Stimulated activated CD8-positive, alpha-beta memory T cell treated with anti-CD3 and anti-CD28 coated beads, Interleukin-15, amount 100 ng/mL, for 48 hours (primary cell): Measurements from ENCODE around the gene NMT2.
"Not testable (repeated sequence)": the region's sequence is repeated elsewhere in the genome, so short reads cannot be mapped to it uniquely, and the experiment has no call there.

Experiments
- DNase-seq, 2 donors: peaks; one replicate each; pipeline ENCODE4 v3.0.0-alpha.2; 2020; ENCODE audit warnings: low read depth in 2 of 2

NMT2 gene

DNA sequence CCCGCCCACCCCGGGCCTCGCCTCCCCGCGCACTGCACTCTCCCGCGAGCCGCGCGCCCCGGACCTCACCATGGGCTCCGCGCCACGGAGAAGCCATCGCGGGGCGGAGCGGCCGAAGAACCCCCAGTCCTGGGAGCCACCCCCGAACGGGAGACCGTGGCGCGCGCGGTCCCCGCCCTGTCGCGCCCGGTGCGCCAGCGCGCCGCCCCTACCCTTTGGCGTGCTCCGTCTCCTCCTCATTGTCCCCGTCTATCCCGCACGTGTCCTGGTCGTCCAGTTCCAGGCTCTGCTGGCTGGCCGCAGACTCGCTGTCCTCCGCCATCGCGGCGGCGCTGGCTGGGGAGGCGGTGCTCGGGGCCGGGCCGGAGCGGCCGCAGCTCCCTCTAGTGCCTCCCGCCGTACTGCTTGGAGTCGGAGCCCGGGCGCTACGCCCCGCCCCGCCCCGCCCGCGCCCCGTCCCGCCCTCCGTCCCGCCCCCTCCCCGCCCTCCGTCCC, at the start of gene NMT2:
NMT2 (minus strand) TSS at position 403 of the 495 bp plus-strand sequence; CDS start at position 322, 81 bp downstream.
- DNase-seq = no peak

DNA sequence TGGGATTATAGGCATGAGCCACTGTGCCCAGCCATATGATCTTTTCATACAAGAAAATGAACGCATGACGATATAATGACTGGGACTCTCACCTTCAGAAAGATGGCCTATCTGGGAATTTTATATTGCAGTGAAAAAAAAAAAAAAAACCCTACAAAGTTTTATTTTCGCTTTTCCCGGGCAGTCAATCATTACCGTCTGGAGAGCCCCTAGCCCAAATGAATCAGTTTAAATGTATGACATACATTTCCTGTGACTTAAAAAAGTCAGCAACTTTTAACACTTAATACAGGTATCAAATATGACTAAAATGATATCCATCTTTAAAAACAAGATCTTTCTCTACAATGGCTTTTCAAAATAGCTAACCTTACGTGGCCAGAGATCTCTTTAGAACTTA, 48.2 kb upstream of the NMT2 start:
- DNase-seq = no peak

DNA sequence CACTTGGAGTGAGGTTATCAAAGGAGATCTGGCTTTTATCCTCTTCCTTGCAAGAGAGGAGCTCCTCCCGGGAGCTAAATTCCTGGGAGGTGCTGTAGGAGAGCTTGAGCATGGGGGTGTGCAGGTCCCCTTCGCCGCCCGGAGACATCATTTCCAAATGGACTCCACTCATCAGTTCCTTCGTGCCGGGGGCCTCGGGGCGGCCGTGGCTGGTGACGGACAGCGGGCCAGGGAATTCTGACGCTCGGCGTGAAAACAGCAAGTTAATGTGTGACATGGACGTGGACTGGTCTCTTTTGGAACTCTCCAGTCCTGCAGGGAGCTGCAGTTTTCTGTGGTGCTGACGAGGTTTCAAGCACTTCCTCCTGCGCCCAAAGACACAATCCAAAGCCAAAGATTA, 45.7 kb upstream of the NMT2 start:
- DNase-seq = no peak

DNA sequence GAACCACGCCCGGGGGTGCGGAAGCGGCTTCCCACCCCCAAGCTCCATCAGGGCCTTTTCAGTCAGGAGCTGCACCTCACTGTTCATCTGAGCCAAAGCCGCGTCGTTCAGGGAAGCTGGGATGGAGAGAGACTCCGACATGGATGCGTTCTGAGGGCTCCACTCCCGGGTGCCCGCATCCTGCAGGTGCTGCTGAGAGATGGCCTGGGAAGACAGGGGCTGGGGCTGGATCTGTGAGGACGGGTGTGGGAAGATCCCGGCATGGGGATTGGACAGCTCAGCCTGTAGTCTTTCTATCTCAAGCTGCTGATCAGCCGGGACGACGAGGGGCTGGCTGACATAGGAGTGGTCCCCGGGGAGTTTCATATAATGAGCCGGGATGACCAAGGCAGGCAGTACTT, 45.0 kb upstream of the NMT2 start:
- no peak for DNase-seq

DNA sequence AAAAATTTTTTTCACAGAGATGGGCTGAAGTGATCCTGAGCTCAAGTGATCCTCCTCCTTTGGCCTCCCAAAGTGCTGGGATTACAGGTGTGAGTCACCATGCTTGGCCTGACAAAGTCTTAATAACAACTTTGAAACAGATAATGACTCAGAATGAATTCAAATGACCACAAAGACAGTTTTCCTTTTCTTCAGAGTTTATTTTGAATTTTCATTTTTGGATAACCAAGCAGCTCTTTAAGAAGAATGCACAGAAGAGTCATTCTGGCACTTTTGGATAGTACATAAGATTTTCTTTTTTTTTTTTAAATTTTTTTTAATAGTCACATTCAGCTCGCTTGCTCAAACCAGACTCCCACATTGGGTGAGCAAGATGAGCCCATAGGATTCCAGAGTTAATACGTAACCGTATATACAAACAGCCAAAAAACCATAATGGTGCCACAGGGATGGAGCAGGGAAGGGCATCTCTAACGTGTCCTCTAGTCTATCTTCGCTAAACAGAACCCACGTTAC, 43.0 kb upstream of the NMT2 start:
- DNase-seq = no peak

DNA sequence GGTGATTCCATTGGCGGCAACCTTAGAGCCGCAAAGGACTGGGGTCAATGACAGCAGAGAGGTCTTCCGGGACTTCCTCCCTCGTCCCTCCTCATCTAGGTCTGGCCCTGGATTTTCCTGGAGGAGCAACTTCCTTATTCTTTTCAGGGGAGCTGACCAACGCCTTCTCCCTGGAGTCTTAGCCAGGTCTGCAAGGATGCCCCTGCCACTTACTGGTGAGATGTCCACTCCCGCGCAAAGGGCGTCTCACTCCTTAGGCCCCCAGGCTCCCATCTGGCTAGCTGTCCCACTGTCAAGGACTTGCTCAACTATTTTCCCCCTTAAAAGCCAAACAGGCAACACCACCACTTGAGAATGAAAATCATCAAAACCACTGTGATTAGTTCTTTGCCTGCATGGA, 42.0 kb upstream of the NMT2 start:
- no peak for DNase-seq

DNA sequence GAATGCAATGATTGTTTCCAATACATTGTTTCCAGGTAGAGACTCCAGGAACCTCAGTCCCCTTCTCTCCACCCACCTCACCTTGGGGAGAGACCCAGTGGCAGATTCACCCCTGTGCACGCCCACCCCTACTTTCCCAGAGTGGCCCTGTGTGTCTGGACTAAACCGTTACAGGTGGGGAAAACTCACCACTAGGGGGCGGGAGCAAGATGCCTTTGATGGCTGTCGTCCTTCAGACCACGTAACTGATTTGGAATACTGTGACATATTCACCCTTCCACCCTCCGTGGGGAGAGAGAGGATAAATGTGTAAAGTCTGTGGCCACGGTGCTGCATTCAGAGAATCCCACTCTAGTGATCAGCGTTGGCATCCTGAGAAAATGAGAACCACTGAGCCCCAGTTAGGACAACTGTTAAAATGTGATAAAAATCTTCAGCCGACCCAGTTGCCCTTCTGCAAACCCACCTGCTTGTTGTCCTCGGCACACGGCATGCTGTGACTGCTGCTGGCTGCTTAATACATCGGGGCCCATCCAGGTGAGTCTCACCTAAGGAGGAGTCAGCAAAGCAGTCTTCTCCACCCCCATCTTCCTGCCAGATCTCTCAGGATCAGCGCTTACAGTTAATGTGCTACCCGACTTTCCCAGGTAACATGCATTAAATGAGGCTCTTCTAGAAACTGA, 41.5 kb upstream of the NMT2 start:
- peak; percentile 55 to 62 for DNase-seq

DNA sequence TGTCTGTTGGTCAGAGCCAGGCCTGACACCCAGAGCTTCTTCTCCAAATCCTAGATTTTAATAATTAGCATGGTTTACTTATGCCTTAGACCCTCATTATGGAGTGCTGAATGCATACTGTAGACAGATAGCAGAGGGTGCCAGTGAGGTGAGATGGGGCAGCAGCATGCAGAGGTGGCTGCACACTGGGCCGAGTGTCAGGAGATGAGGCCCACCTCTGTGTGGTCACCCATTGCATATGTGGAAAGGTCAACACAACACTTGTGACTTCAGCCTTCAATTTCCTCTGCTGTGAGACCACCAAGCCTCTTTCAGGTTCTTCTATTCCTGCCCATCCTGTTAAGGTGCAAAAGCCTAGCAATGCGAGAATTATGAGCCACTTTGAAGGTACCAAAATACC, 39.7 kb upstream of the NMT2 start:
- DNase-seq = no peak

DNA sequence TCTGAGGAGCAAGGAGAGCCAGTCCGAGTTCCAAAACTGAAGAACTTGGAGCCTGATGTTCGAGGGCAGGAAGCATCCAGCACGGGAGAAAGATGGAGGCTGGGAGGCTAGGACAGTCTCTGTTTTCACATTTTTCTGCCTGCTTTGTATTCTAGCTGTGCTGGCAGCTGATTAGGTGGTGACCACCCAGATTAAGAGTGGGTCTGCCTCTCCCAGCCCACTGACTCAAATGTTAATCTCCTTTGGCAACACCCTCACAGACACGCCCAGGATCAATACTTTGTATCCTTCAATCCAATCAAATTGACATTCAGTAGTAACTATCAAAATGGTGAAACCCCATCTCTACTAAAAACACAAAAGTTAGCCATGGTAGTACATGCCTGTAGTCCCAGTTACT, 38.9 kb upstream of the NMT2 start:
- not testable (repeated sequence) for DNase-seq

DNA sequence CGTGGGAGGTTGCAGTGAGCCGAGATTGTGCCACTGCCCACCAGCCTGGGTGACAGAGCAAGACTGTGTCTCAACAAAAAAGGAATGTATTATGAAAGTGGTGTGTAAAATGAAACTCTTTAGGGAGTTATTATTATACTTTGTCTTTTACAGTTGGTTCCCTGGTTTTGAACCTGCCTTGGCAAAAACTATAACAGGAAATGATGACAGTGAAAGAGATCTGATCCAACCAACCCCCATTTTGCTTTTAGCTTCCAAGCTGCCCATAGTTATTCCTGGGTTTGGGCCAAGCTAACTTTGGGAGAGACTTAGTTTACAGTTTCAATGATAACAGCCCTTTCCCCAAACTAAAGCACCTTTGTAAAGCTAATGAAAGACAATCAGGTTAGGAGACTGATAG, 34.1 kb upstream of the NMT2 start:
- DNase-seq = no peak

DNA sequence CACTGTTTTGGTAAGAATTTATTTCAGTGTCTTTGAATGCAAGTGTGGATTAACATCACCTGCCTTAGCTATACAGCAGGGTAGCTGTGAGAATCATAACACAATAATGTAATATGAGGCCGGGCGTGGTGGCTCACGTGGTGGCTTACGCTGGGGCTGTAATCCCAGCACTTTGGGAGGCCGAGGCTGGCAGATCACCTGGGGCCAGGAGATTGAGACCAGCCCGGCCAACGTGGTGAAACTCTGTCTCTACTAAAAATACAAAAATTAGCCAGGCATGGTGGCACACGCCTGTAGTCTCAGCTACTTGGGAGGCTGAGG, 33.8 kb upstream of the NMT2 start:
- not testable (repeated sequence) for DNase-seq

DNA sequence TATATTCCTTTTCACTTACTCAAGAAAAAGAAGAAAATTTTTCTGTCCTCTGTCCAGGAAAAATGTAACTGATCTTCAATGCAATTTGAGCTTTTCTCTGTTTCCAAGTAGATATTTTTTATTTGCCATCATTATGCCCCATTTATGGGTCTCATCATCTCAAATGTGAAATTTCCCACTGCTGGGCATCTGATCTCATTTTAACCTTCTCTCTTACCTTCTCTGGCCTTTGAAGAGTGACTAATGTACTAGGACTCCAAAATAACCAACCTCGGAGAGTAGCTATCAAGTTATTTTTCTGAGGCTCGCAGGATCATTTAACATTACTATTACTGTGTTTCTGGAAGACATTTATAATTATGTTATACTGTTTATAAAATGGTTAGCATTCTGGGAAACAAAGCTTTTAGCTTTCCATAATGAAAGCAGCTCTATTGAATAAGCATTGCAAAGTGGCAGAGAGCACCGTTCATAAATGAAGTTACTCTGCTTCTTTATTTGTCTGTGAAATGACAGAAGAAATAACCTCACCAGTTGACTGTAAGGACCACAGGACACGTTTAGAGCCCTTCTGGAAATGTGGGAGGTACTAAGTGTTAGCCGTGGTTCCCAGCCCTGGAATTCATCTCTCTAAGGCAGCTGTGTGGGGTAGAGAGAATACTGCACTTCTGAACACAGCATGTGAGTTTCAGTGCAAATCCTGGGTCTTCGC, 33.3 kb upstream of the NMT2 start:
- DNase-seq = no peak

DNA sequence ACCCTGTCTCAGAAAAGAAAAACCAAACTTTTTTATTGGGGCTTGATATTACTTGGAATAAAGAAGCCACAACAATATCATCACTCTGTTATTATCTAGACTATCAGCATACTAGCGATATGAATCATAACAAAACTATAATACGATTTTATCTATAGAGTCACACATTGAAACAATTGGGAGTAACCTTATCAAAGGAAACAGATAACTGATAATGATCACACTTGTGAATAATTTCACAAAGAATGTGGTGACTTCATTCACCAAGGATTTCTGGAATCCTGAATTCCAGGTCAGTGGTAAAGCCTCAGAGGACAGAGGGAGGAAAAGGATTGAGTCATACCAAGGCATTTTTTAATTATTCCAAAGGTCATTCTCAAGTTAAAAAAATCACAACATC, 32.1 kb upstream of the NMT2 start:
- DNase-seq = no peak

DNA sequence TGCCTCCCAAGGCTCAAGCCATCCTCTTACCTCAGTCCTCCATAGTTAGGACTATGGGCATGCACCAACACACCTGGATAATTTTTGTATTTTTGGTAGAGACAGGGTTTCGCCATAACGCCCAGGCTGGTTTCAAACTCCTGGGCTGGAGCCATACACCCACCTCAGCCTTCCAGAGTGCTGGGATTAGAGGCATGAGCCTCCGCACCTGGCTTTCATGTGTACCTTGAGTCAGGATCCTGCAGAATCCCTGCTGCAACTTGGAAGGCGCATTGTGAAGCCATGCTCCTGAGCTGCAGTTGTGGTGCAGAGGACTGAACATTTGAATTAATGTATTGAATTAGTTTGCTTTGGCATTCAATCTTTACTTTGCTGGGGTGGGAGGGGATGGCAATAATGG, 29.4 kb upstream of the NMT2 start:
- DNase-seq = no peak

DNA sequence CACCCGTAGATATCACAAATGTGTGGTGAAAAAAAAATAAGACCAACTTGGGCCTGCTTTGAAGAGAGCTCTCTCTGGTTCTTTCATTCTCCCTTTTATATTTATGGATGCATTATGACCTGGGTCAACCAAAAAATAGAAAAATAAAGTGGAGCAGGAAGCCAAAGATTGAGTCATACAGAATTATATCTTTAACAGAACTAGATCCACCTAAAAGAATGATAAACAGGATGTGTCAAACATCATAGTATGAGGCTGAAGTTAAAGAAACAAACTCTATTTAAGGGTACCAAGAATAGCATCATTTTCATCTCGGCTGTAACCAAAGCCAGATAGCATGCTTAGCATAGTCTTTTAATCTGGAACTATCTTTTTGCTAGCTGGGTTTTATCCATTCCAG, 28.8 kb upstream of the NMT2 start:
- no peak for DNase-seq

DNA sequence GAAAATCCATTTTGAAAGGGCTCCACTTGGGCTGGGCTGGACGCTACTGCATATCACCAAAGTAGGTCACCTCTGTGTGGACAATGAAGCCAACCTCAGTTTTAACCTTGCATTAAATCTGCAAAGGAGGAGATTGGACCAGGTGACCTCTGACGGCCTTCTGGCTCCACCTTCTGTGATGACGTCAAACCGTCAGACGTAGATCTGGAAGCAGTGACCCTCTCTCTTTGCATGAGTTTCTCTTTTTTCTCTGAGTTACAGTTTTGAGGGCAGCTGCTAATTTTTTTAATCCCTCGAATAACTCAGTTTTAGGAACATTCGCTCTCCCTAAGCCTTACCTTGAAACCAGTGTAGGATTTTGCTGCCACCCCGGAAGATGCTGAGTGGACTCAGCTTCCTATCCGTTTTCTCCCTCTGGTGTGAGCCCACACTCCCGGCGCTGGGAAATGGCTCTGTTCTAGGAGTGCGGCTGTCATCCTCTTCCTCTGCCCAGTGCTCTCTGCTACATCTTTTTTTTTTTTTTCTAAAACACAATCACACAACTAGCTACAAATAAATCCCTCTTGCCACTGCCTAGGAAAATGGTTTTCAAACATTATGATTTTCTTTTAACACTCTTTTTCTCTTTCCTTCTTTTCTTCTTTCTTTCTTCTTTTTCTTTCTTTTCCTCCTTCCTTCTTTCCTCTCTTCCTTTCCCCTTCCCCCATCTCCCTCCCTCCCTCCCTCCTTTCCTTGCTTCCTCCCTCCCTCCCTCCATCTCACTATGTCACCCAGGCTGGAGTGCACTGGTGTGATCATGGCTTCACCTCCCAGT, 27.7 kb upstream of the NMT2 start:
- DNase-seq = no peak

DNA sequence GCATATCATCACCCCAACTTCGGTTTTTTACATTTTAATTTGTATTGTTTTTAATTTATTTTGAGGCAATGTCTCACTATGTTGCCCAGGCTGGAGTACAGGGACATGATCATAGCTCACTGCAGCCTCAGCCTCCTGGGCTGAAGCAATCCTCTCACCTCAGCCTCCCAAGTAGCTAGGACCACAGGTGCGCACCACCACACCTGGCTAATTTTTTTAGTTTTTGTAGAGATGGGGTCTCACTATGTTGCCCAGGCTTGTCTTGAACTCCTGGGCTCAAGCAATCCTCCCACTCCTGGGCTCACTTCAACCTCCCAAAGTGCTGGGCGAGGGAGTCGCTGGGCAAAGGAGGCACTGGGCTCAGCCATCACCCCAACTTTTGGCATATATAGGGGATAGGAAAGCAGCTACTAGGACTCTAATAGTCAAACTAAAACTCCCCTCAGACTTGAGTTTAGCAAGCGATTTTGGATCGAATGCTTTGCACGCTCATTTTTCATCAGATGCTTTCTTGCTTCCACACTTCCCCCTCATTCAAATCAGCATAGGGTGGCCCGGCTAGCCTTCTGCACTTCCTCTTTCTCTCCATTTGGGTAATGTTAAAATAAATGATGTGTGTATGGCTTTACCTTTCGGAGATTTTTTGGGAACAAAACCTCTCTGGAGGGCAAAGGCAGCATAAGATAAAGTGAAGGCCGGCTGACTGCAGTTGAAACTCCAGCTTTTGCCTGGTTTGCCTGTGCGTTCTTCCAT, 20.8 kb upstream of the NMT2 start:
- no peak for DNase-seq

DNA sequence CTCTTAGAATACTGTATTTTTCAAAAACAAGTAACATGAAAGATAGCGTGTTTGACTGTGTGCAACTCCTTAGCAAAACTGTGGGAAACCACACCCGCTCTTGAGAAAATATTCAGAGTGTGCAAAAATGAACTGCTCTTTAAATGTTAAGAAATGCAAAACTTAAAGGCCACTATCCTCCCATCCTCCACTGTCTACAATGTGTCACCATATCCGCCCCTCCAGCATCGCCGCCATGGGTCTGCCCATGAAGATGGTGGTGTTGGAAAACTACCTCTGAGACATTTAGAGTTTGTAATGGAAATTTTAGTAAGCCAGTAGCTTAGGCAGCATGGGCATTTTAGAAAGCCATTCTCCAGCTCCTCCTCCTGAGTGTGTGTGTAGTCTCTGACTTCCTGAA, 20.1 kb upstream of the NMT2 start:
- peak in 1 of 2 donors; percentile 21 for DNase-seq

DNA sequence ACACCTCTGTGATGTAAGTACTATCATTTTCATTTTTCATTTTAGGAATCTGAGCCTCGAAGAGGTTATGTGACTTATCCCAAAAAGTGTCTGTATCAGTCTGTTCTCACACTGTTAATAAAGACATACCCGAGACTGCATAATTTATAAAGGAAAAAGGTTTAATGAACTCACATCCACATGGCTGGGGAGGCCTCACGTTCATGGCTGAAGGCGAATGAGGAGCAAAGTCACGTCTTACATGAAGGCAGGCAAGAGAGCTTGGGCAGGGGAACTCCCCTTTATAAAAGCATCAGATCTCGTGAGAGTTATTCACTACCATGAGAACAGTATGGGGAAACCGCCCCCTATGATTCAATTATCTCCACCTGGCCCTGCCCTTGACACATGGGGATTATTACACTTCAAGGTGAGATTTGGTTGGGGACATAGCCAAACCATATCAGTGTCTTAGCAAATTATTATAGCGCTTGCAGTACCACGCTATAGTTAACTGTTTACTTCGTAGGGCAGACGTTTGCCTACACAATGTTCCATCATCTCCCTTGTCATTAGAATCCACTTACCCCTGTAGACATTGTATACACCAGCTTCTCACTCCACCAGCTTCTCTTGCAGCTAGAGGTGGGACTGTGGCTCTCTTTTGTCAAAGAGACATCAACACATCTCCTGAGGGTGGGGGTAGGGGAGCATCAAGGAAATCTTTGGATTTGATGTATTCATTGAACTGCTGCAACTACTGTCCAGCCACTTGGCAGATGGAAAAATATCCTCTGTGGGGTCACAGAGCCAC, 15.4 kb upstream of the NMT2 start:
- no peak for DNase-seq

DNA sequence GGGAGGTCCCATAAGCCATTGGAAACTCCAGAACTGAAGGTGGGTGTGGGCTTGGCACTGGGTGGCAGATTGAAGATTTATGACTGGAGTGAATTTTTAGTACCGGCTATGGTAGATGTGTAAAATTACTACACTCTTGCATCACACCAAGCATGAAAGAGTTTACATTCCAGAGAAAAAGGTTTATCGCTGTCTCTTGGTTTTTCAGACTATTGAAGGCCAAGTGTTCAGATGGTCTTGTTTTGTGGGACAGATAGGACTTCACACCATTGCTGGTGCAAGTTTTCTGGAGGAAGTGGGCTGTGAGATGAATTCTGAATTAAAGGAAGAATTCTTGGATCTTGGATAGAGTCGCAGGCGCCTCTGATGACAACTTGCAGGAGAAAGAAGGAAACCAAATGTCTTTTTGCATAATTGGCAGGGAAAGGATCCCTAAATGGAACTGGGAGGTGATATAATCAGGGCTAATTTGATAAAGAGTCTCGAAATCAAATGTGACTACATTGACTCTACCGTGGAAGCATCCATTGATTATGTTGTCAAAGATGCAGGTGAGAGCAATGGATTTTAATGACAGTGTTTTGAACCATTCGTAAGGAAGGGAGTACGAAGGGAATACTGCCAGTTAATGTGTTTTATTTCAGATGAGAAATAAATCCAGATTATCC, 14.2 kb upstream of the NMT2 start:
- no peak for DNase-seq
